Type B pancreatic cell (in vitro differentiated cells): Measurements from ENCODE around the gene EPHX1. TPM values are rescaled to one million over a fixed set of nuclear protein-coding genes. Genes with fewer than 3 reads are reported as not detected.

Experiments
- DNase-seq: peaks from one replicate; pipeline ENCODE4 v3.0.0; 2021; ENCODE audit warnings: mixed read lengths; ENCODE audit not compliant: unreplicated experiment; ENCODE audit errors: extremely low spot score
- H3K27ac Mint-ChIP-seq: 2 replicates; pipeline ENCODE4 v1.8.0; 2021; ENCODE audit warnings: mild to moderate bottlenecking, mixed read lengths
- H3K27me3 Mint-ChIP-seq: 2 replicates; pipeline ENCODE4 v1.8.0; 2021; ENCODE audit warnings: mixed read lengths
- H3K36me3 Mint-ChIP-seq: 2 replicates; pipeline ENCODE4 v1.8.0; 2021; ENCODE audit warnings: mixed read lengths
- H3K4me1 Mint-ChIP-seq: one replicate; pipeline ENCODE4 v1.8.0; 2021; ENCODE audit warnings: mixed read lengths; ENCODE audit not compliant: unreplicated experiment
- H3K4me3 Mint-ChIP-seq: 2 replicates; pipeline ENCODE4 v1.8.0; 2021; ENCODE audit warnings: mild to moderate bottlenecking, mixed read lengths
- H3K9me3 Mint-ChIP-seq: 2 replicates; pipeline ENCODE4 v1.8.0; 2021; ENCODE audit warnings: mixed read lengths
- total RNA-seq: library from RNA; stranded (reverse); gene quantifications from 2 replicates; pipeline ENCODE4 v1.2.1, GENCODE V29; 2021; ENCODE audit warnings: low replicate concordance
- TF ChIP-seq, protein P1 (sequence below): fragments of 200-600 bp; sonication (generic); conservative IDR thresholded peaks from 2 replicates; pipeline ENCODE4 v1.5.0; 2021; ENCODE audit warnings: antibody characterized with exemption, mild to moderate bottlenecking

The EPHX1 gene
- total RNA-seq, 1 donor from 2014 or later: 65.2 TPM

DNA sequence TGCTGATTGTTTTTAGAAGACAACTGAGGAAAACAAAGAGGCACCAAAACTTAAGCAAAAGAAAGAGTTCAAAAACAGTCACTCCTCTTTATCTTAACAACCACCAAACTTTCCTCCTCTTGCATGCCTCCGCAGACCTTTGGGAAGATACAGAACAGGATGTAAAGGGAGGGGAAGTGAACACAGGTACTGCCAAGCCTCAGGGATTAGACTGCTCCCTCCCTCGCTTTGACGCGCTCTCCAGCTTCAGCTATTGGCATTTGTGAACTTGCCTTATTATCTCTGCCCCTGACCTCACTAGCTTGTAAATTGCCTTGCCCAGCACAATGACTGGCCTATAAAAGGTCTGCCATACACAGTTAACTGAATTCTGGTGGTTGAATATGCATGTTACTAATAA is 37.1 kb upstream of the EPHX1 start:
- peak overlapping the region; percentile 66 for H3K27ac Mint-ChIP-seq
- peaks cover 7% of the 10 kb centered on the region for H3K9me3 Mint-ChIP-seq
- H3K36me3 Mint-ChIP-seq: no peaks in the 10 kb centered on the region
- TF ChIP-seq, protein P1, sequence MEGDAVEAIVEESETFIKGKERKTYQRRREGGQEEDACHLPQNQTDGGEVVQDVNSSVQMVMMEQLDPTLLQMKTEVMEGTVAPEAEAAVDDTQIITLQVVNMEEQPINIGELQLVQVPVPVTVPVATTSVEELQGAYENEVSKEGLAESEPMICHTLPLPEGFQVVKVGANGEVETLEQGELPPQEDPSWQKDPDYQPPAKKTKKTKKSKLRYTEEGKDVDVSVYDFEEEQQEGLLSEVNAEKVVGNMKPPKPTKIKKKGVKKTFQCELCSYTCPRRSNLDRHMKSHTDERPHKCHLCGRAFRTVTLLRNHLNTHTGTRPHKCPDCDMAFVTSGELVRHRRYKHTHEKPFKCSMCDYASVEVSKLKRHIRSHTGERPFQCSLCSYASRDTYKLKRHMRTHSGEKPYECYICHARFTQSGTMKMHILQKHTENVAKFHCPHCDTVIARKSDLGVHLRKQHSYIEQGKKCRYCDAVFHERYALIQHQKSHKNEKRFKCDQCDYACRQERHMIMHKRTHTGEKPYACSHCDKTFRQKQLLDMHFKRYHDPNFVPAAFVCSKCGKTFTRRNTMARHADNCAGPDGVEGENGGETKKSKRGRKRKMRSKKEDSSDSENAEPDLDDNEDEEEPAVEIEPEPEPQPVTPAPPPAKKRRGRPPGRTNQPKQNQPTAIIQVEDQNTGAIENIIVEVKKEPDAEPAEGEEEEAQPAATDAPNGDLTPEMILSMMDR: no peak
- H3K27me3 Mint-ChIP-seq: no peaks in the 10 kb centered on the region
- no peak for DNase-seq
- H3K4me3 Mint-ChIP-seq: no peak overlapping the region
- peaks cover 58% of the 10 kb centered on the region for H3K4me1 Mint-ChIP-seq

DNA sequence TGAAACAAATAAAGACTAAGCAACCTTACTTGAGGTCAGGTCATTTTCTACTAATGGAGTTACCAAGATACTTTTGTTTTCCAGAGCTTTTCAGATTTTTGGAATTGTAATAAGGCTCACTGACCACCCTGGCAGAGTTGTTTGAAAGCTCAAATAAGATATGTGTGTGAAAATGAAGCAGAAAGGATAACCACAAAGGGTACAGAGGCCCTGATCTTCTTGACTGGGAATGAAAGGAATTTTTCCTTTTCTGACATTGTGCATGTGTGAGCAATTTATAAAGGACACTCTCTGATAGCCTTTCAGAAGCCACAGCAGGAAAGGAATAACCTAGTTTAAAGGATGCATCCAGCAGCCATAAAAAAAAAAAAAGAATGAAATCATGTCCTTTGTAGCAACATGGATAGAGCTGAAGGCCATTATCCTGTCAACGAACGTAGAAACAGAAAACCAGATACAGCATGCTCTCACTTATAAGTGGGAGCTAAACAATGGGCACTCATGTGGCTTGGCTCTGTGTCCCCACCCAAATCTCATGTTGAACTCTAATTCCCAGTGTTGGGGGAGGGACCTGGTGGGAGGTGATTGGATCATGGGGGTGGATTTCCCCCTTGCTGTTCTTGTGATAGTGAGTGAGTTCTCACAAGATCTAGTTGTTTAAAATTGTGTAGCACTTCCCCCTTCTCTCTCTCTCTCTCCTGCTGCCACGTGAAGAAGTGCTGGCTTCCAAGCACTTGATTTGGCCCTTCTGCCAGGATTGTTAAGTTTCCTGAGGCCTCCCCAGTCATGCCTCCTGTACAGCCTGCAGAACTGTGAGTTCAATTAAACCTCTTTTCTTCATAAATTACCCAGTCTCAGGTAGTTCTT is 35.4 kb upstream of the EPHX1 start:
- Mint-ChIP-seq H3K27ac (no peak overlapping the region), H3K9me3 (peaks cover 6% of the 10 kb centered on the region), H3K27me3 (no peaks in the 10 kb centered on the region), H3K36me3 (no peaks in the 10 kb centered on the region), H3K4me3 (no peak overlapping the region), H3K4me1 (peaks cover 42% of the 10 kb centered on the region)
- DNase-seq: no peak
- TF ChIP-seq, protein P1: no peak

DNA sequence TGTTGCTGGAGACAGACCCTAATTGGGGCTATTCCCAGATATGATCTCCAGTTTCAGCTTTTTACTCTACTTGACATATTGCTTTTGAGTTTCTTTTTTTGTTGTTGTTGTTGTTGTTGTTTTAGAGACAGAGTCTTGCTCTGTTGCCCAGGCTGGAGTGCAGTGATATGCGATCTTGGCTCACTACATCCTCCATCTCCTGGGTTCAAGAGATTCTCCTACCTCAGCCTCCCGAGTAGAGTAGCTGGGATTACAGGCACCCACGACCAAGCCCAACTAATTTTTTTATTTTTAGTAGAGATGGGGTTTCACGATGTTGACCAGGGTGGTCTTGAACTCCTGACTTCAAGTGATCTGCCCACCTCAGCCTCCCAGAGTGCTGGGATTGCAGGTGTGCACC is 33.6 kb upstream of the EPHX1 start:
- Mint-ChIP-seq H3K27ac (no peak overlapping the region), H3K27me3 (no peaks in the 10 kb centered on the region), H3K36me3 (no peaks in the 10 kb centered on the region), H3K4me3 (no peak overlapping the region), H3K9me3 (no peaks in the 10 kb centered on the region), H3K4me1 (peaks cover 35% of the 10 kb centered on the region)
- TF ChIP-seq, protein P1: no peak
- no peak for DNase-seq

DNA sequence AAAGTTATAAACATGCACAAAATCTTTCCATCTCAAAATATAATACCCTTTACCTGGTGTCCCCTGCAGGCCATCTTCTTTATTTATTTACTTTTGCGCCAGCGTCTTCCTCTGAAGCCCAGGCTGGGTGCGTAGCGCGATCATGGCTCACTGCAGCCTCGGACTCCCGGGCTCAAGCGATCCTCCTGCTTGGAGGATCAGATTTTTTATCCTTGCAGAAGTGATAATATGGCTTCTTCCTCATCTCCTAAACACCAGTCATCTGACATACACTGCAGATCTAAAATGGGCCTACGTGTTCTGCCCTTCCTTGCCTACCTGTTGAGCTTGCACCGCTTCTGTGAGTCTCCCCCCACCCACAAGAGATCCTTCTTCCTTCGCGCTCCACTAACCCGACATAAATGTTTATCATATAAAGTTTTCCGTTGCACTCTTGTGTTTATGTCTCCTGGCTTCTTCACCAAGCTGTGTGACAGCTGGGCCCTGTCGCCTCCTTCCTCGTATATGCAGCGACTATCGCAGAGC is 32.8 kb upstream of the EPHX1 start:
- Mint-ChIP-seq H3K36me3 (no peaks in the 10 kb centered on the region), H3K4me1 (peaks cover 30% of the 10 kb centered on the region), H3K9me3 (no peaks in the 10 kb centered on the region), H3K27ac (no peak overlapping the region), H3K4me3 (no peak overlapping the region), H3K27me3 (no peaks in the 10 kb centered on the region)
- TF ChIP-seq, protein P1: no peak
- no peak for DNase-seq

DNA sequence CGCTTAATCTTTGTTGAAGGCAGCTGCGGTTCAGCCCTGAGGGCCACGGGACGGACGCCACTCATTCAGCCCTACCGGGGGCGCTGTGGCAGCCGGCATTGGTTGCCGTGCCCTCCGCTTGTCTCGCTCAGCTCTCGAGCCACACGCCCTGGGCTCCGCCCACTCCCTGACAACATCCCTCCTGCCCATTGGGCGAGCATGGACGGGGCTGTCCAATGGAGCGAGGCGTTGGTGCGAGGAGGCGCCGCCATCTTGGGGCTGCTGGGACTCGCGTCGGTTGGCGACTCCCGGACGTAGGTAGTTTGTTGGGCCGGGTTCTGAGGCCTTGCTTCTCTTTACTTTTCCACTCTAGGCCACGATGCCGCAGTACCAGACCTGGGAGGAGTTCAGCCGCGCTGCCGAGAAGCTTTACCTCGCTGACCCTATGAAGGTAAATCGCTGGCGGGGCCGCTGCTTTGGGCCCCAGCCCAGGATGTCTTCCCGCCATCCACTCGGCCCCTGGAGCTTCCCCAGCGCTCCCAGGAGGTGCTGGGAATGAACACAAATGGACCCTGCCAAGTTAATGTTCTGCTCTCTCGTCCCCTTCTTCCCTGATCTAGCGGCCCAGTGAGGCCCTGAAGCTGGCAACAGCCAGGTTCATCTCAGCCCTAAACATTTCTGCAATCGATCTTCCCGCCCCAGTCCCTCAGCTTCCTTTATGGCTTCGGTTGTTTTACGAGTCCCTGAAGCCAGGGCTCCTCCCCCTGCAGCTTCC is 32.2 kb upstream of the EPHX1 start, which contains the start of gene SRP9:
Gene SRP9, plus strand, starts transcription at position 244 of the 754 bp plus-strand sequence. Its CDS starts 115 bp downstream, at position 359.
- TF ChIP-seq, protein P1: peak; percentile 88
- H3K4me1 Mint-ChIP-seq: peaks cover 31% of the 10 kb centered on the region

More for the DNA sequence above, 32.2 kb upstream of the EPHX1 start, which contains the start of gene SRP9:
- no peaks in the 10 kb centered on the region for H3K27me3 Mint-ChIP-seq
- H3K9me3 Mint-ChIP-seq: no peaks in the 10 kb centered on the region
- no peak within 1 kb of the TSS for H3K27ac Mint-ChIP-seq
- H3K4me3 Mint-ChIP-seq: no peak within 1 kb of the TSS
- H3K36me3 Mint-ChIP-seq: peaks cover 6% of the 10 kb centered on the region
- peak; percentile 99 for DNase-seq
